HCEC 1CT (cell line): ENCODE results near the gene TBL2.
"Not testable (repeated sequence)": the region's sequence is repeated elsewhere in the genome, so short reads cannot be mapped to it uniquely, and the experiment has no call there.

ENCODE experiments used
- DNase-seq: peaks from one replicate; pipeline ENCODE4 v3.0.0-alpha.2; 2017

Gene TBL2

GRCh38 chr7:73578342-73579128 lies at the start of gene TBL2:
TSS of gene TBL2 (minus strand) at chr7:73578579. CDS start at chr7:73578549, 30 bp downstream.
- DNase-seq: peak; percentile 98

GRCh38 chr7:73626814-73627213 lies 48.4 kb upstream of the TBL2 start:
- DNase-seq: no peak

- DNase-seq: no peak
Measured at GRCh38 chr7:73625276-73625675, 46.9 kb upstream of the TBL2 start.

GRCh38 chr7:73624669-73625001 lies 46.3 kb upstream of the TBL2 start:
- DNase-seq: no peak

GRCh38 chr7:73623798-73624668 lies 45.7 kb upstream of the TBL2 start, which contains the start of gene MLXIPL:
TSS of gene MLXIPL (minus strand) at chr7:73624522. CDS start at chr7:73624492, 30 bp downstream.
- no peak for DNase-seq

- DNase-seq: no peak
Measured at GRCh38 chr7:73622909-73623797, 44.8 kb upstream of the TBL2 start.

- DNase-seq: no peak
Measured at GRCh38 chr7:73622527-73622908, 44.1 kb upstream of the TBL2 start.

- no peak for DNase-seq
Measured at GRCh38 chr7:73621168-73622063, 43.0 kb upstream of the TBL2 start.

- not testable (repeated sequence) for DNase-seq
Measured at GRCh38 chr7:73619394-73619793, 41.0 kb upstream of the TBL2 start.

GRCh38 chr7:73618538-73618937 lies 40.2 kb upstream of the TBL2 start:
- DNase-seq: no peak

- not testable (repeated sequence) for DNase-seq
Measured at GRCh38 chr7:73617520-73617919, 39.1 kb upstream of the TBL2 start.

GRCh38 chr7:73615886-73616285 lies 37.5 kb upstream of the TBL2 start:
- DNase-seq: peak; percentile 27

GRCh38 chr7:73614937-73615336 lies 36.6 kb upstream of the TBL2 start:
- not testable (repeated sequence) for DNase-seq

GRCh38 chr7:73613954-73614735 lies 35.8 kb upstream of the TBL2 start:
- no peak for DNase-seq

GRCh38 chr7:73612598-73613269 lies 34.4 kb upstream of the TBL2 start:
- DNase-seq: peak; percentile 20

- DNase-seq: no peak
Measured at GRCh38 chr7:73611017-73611555, 32.7 kb upstream of the TBL2 start.

- no peak for DNase-seq
Measured at GRCh38 chr7:73610105-73610504, 31.7 kb upstream of the TBL2 start.

GRCh38 chr7:73607692-73607983 lies 29.3 kb upstream of the TBL2 start:
- not testable (repeated sequence) for DNase-seq

- DNase-seq: no peak
Measured at GRCh38 chr7:73606801-73607691, 28.7 kb upstream of the TBL2 start.
